GM18505 (cell line): ENCODE measurements around the gene CNTNAP5.

Experiments
- ATAC-seq: cut with Tn5 transposase; IDR thresholded peaks from one replicate; pipeline ENCODE4 v1.9.1; 2021; ENCODE audit not compliant: unreplicated experiment
- POLR2A ChIP-seq: IDR thresholded peaks from 4 replicates; pipeline ENCODE4 v1.6.1; 2011; ENCODE audit warnings: borderline replicate concordance; ENCODE audit not compliant: insufficient read depth, insufficient read length; ENCODE audit errors: extremely low read depth

Gene CNTNAP5

DNA sequence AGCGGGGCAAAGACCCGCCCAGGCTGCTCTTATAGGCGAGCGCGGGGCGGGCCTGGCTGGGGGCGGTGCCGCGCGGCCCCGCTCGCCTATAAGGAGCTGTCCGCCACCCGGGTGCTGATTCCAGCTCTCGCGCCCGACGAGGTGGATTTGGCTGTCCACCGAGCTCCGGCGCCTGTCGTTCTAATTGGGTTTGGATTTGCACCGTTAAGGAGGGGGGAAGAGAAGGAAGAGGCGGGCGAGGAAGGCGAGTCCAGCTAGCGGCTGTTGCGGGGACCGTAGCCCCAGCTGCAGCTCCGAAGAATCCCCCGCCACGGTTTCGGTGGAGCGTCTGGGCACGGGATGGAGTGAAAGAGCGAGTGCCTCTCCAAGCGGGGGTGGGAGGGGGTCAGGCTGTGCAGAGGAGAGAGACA, at the start of gene CNTNAP5:
Gene CNTNAP5 (plus strand): TSS at position 117 of the 410 bp plus-strand sequence. CDS start 364 bp downstream, outside the sequence.
- TF ChIP-seq POLR2A = no peak
- ATAC-seq = no peak

DNA sequence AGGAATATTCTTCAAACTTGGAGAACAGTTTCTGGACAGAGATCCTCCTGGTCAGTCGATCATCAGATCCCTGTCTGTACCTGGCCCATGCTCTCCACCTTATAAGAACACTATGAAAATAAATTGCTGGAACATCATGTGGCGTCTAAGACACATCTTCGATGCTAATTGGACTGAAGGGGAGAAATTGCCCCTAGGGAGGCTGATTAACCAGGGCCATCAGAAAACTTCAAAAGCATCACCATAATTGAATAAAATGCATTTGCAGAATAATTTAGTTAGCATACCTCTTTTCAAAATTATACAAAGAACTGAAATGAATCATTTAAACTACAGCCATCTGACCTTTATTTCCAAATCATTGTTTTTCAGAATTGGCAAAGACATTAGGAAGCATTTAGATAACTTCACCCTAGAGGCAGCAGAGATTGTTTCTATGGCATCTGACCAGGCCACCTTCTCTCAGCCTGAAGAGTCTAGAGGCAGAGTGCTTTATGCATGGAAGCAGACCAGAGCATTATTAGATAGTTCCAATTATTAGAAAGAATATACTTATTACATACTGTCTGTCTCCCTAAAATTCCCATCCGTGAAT, 48.9 kb upstream of the CNTNAP5 start:
- no peak for ATAC-seq

DNA sequence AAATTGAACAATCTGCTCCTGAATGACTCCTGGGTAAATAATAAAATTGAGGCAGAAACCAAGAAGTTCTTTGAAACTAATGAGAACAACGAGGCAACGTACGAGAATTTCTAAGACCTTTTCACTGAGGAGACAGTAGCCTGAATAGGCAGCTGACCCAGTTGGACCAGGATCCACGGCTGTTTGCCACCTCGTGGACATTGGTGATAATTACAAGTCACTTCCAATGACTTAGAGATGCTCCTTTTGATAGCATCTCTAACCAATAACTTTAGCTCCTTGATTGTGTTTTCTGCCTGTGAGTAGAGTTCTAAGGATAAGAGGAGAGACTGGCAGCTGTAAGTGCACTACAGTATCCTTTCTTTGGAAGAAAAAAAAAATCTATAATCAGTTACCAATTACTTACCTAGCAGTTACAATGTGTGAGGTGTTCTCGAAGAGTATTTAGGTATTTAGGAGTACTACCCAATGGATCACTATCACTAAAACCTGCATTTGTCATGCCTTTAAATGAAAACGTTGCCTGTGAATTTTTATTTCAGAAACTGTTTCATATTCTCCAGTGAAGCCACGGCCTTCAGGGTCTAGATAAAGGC, 31.3 kb upstream of the CNTNAP5 start:
- ATAC-seq = peak; percentile 86
- TF ChIP-seq POLR2A = no peak

More for the DNA sequence above, 48.9 kb upstream of the CNTNAP5 start:
- no peak for TF ChIP-seq POLR2A

DNA sequence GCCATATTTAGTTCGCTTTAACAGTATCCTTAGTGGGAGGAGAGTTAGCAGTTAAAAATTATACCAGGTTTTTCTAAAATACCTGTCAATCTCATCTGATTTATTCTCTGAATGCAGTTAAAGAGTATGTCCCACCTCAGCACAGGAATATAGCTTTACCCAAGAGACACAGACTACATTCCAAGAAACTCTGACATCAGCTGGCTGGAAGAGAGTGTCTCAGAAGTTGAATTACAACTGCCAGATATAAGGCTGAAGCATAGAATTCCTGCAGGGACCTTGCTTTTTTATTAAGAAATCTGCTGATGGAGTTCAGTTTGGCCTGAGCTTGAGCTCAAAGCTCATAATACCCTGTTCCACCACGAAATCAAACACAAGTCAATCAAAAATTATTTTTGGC, 25.4 kb upstream of the CNTNAP5 start:
- ATAC-seq = no peak
- TF ChIP-seq POLR2A = no peak

DNA sequence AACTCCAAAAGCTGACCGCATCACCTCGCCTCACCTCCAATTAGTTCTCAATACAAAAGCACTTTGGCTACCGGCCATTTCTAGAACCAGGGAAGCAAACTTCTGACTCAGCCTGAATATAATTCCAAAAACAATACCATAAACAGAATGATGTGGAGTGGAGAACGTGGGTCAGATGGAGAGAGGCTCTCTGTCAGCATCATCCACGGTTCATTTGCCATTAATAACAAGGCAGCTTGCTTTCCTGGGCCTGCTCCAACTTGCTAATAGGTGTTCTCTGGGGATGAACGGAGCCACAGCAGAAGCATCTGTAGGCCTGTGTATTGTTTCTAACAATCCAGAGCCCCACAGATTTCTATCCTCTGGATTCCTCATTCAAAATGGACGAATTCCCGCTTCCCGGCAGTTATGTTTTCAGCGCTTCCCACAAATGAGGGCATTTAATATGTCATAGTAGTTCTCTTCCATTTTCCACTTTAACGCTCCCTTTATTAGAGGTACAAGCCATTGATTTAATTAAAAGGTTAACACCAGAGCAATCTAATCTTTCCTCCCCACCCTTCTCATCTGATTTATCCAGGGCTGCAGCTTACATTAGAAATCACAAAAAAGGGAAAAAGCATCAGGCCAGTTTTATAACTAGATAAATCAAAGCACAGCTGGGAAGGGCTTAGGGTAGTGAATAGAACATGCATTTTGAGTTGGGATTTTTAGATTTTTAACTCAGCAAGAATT, 23.2 kb upstream of the CNTNAP5 start:
- ATAC-seq = no peak
- no peak for TF ChIP-seq POLR2A

DNA sequence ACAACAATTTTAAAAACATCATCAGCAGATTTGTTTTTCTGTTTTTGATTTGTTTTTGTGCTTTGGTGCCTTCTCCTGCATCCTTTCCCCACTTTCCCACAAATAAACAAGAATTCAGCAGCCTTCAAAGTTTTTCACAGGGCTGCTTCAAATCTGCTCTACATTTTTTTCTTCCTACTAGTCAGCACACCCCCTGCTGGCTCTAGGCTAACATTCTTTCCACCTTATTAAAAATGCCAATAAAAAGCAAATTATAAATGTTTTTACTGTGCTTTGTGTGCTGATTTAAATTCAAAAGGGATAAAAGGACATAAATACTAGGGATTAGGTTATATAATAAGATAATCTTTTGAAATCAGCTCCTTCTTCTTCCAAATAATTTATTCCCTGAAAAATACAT, 6.2 kb upstream of the CNTNAP5 start:
- no peak for TF ChIP-seq POLR2A
- ATAC-seq = no peak

DNA sequence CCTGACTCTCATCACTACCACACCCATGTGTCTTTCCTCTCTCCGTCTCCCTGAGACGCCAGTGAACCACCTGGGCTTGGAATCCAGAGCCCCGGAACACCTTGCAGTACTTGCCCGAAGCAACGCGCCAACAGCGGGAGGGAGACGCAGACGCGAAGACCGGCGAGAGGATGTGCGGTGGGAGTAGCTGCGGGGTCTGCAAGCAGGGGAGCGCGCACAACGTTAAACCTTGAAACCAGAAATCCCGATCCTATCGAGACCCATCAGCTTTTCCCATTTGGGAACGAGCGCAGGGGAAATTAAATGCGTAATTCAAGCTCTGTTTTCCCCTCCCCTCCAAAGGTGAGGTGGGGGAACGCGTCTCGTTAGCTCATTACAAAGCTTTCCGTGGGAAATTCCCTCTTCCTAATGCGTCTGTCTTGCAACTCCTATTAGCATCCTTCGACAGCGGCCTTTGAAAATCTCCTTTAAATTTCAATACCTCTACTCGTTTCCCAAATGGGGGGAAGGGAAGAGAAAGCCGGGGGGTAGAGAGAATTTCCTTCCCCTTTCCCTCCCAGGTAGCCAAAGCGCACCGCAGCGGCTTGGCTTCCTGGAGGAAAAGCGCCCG, 421 bp upstream of the CNTNAP5 start:
- no peak for TF ChIP-seq POLR2A
- no peak for ATAC-seq

DNA sequence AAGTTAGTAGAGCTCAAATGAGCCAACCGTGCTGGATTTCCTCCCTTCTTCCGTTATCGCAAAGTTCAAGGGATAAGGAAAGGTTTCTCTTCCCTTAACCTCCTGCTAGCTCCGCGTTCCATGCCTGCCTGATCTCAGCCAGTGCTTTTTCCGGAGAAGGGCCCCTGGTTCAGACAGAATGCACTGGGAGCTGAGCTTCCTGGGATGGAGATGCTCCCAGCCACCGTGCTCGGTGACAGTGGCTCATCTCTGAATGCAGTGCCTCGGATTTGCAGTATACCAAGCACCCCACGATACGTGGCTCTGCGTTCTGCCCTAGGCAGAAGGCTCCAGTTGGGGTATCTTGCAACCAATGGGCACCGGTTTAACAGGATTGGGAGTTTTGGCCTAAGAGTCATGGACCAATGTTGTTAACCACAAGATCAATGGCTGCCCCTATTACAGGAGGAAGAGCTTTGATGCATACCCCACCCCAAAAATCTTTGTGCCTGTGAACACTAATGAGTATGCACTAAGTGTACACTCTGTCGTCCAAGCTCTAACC, 876 bp downstream of the CNTNAP5 start:
- TF ChIP-seq POLR2A = no peak
- no peak for ATAC-seq

DNA sequence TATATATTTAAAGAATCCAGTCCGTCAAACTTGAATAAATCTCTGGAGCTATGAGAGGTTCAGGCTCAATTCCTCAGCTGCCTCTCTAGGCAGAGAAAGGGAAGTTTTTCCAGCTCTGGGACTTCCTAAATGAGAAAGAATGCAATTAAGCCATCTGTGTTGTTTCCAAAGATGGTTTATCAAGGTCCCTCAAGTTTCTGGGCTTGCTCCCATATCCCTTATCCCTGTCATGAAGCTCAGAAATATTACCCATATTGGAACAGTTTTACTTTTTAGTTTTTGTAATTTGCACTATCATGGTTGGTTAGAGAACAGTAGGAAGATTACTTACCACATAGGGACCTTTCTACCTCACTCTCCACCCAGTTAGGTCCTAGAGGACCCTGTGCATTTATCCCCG, 1.4 kb downstream of the CNTNAP5 start:
- no peak for TF ChIP-seq POLR2A
- ATAC-seq = no peak

DNA sequence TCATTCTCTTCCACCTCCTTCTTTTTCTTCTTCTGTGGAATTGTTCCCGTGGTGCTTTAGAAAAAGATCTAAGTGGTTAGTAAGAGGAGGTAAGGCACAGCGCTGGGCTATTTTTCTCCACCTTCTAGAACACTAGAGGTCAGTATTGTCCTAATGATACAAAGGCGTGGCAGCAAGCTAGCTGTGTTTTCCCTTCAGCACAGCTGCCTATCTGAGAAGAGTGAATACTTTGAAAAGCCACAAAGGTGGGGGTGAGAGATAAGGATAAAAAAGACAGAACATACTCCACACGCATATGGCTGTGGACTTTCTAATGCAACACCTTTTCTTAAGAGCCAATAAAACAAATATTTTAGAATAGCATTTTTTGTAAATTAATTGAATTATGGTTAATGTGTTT, 2.1 kb downstream of the CNTNAP5 start:
- peak; percentile 86 for ATAC-seq
- TF ChIP-seq POLR2A = no peak

DNA sequence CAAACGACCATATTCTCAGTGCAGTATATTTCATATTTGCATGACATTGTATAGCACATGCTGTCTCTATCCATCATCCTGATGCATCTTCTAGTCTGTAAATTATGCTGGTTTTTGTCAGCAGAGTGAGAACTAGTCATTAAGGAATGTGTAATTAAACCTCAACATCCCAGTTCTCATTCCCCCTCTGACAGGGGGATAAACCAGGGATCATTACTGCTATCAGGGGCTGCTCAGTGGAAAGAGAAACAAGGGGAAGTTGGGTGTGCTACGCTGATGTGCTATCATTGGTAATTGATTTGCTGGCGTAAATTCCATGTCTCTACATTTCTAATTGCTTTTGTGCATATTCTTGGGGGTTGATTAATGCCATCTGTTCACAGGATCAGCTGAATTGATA, 7.7 kb downstream of the CNTNAP5 start:
- no peak for ATAC-seq
- TF ChIP-seq POLR2A = no peak

DNA sequence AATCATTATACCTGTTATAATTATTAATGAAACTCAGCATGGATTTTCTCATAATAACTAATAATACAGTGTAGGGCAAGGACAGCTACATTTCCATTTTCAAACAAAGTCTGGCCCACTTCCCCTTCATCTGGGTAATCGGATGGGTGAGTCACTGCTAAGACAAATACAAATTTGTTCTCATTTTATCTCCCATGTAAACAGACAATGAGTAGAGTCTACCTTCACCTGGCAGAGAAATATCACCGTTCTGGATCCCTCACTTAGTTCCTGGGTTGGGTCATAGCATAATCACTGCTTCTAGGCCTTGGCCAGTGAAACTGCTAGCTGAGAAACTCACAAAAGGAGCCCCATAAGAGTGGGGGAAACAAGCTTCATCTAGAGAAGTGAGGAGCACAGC, 9.2 kb downstream of the CNTNAP5 start:
- no peak for TF ChIP-seq POLR2A
- no peak for ATAC-seq

DNA sequence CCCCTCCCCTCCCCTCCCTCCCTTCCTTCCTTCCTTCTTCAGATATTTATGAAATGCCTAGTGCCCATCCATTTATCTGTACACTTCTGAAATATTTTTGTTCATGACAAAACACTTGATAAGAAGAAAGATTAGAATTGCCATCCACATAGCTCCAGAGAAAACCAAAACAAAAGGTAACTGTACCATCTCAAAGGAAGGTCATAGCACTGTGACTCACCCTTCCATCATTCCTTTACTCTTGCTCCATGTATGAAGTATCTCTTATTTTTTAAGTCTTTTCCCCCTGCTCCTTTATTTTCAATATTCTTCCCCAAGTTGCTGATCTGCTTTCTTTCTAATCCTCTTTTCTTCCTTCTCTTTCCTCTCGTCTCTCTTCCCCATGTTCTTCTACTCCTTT, 9.9 kb downstream of the CNTNAP5 start:
- no peak for ATAC-seq
- no peak for TF ChIP-seq POLR2A
